GM12891 (cell line): Measurements from ENCODE around the gene PZP.
"Not testable (repeated sequence)": the region's sequence is repeated elsewhere in the genome, so short reads cannot be mapped to it uniquely, and the experiment has no call there.

Experiments used
- DNase-seq: peaks from one replicate; pipeline ENCODE4 v3.0.0; 2011; ENCODE audit warnings: low spot score; ENCODE audit not compliant: insufficient read length
- FAIRE-seq: peaks from 2 replicates; lab custom pipeline; 2011; peaks lifted over from hg19 to GRCh38; lab: Jason Lieb, UNC
- PAX5 ChIP-seq: IDR thresholded peaks from 2 replicates; pipeline ENCODE4 v1.6.1; 2011; ENCODE audit warnings: low read length, moderate library complexity, mild to moderate bottlenecking; ENCODE audit not compliant: insufficient read depth, severe bottlenecking
- POLR2A ChIP-seq: IDR thresholded peaks from 2 replicates; pipeline ENCODE4 v1.6.1; 2011; ENCODE audit warnings: low read depth, low read length, control low read depth
- POLR2AphosphoS5 ChIP-seq: IDR thresholded peaks from 2 replicates; pipeline ENCODE4 v1.6.1; 2011; ENCODE audit warnings: low read depth, low read length, control low read depth
- POU2F2 ChIP-seq: IDR thresholded peaks from 2 replicates; pipeline ENCODE4 v1.6.1; 2011; ENCODE audit warnings: low read depth, mild to moderate bottlenecking, control low read depth, low read length, moderate library complexity
- SPI1 ChIP-seq: IDR thresholded peaks from 2 replicates; pipeline ENCODE4 v1.6.1; 2011; ENCODE audit warnings: low read depth, low read length, control low read depth
- TAF1 ChIP-seq: IDR thresholded peaks from 2 replicates; pipeline ENCODE4 v1.6.1; 2011; ENCODE audit warnings: low read depth, low read length, control low read depth

The PZP gene

DNA sequence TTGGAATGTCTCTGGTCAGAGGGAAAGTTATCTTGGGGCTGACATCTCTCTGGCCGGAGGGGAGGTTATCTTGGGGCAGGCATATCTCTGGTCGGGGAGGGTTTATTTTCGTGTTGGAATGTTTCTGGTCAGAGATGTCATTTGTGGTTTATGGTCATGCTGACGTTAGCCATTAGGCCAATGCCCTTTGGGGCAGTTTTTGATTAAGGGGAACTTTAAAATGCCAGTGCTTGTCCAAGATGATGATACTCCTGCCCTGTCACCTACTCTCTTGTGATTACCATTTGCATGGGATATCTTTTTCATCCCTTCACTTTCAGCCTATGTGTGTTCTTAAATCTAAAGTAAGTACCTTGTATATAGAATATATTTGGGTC is 63.5 kb downstream of the PZP start:
- no peak for DNase-seq
- FAIRE-seq = no peak
- no peak for TF ChIP-seq SPI1
- TF ChIP-seq TAF1 = no peak
- TF ChIP-seq POU2F2 = no peak
- no peak for TF ChIP-seq PAX5
- TF ChIP-seq POLR2AphosphoS5 = no peak
- no peak for TF ChIP-seq POLR2A

DNA sequence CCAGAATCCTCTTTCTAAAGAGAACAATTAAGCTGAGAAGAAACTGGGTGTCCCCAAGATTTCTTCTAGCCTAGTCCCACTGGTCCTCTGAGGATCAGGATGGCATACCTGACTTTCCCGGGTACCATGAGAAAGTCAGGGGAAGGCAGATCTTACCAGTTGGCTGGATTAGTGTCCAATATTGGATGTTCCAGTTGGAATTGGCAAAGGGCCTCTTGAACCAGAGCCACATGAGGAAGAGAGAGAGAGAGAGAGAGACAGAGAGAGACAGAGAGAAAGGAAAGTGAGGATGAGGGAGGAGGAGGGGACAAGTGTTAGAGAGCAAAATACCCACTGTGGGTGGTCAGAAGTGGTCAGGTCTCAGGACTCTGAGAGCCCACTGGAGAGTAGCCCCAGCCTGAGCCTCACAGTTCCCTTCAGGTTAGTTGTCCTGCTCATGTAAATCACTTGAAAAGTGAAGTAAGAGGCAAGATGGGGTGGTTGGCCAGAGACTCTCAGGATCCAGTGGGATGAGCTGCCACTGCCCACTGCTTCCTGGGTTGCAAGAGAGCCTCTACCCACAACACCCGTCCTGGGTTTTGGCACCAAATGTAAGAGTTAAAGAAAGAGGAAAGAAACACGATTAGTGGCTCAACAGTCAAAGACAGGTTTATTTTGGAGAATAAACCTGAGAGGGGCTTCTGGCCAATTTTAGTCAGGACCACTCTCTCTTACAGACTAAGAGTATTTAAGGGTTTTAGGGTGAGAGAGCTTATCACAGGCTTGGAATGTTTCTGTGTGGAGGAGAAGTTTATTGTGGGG is 64.1 kb downstream of the PZP start:
- TF ChIP-seq SPI1 = no peak
- no peak for TF ChIP-seq PAX5
- TF ChIP-seq TAF1 = no peak
- no peak for FAIRE-seq
- DNase-seq = no peak

GRCh38 chr12:9143137-9143536 is 65.1 kb downstream of the PZP start:
- no peak for FAIRE-seq

GRCh38 chr12:9139588-9140290 is 68.5 kb downstream of the PZP start:
- not testable (repeated sequence) for FAIRE-seq, DNase-seq

More at GRCh38 chr12:9143137-9143536, 65.1 kb downstream of the PZP start:
- no peak for DNase-seq
- no peak for TF ChIP-seq POLR2AphosphoS5
- no peak for TF ChIP-seq POU2F2
- TF ChIP-seq PAX5 = no peak
- TF ChIP-seq SPI1 = no peak

DNA sequence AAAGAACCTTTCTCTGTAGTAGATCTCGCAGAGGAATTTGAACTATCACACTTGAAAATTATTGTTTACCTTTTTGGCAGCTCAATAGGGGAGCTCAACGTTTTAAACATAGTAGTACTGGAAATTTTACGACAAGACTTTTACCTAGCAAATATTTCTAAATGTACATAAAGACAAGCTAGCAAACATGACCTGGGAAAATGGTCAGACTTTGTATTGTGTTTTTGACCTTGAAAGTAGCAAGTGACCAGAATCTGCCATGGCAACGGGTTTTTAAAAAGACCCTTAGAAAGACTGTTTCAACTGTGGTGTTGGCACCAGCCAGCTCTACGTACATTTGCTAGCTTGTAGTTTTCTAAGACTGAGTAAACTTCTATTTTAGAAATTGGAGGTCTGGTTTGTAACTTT is 72.3 kb downstream of the PZP start:
- no peak for TF ChIP-seq PAX5
- no peak for TF ChIP-seq POU2F2
- TF ChIP-seq POLR2A = no peak
- TF ChIP-seq SPI1 = no peak
- no peak for TF ChIP-seq POLR2AphosphoS5
- TF ChIP-seq TAF1 = no peak
- FAIRE-seq = no peak
- DNase-seq = no peak

DNA sequence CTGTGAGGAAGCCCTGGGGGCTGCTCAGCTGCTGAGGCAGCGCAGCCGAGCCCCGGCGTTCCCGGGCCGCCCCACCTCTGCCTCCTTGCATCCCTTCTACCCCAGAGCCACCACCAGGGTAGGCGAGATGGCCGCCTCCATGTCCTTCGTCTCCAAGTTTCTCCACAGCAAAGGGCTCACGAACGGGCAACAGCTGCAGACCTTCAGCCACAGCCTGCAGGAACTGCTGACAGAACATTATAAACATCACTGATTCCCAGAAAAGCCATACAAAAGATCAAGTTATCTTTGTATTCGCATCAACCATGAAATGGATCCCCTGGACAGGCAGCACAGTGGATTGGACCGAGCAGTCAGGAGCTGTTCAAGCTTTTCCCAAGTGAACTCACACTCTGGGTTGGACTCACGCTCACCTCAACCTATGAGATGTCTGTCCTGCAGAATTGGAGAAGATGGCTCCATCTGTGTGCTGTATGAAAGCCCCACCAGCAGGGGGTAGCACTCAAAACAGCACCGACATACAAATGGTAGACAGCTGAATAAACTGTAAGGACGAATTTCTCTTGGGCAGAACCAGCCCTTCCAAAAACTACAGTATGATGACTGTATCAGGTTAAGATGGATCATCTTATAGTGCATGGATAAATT is 73.1 kb downstream of the PZP start:
- no peak for TF ChIP-seq POLR2A
- no peak for TF ChIP-seq SPI1
- no peak for TF ChIP-seq TAF1
- TF ChIP-seq PAX5 = no peak
- TF ChIP-seq POLR2AphosphoS5 = no peak
- no peak for TF ChIP-seq POU2F2
- FAIRE-seq (no peak), DNase-seq (no peak)

DNA sequence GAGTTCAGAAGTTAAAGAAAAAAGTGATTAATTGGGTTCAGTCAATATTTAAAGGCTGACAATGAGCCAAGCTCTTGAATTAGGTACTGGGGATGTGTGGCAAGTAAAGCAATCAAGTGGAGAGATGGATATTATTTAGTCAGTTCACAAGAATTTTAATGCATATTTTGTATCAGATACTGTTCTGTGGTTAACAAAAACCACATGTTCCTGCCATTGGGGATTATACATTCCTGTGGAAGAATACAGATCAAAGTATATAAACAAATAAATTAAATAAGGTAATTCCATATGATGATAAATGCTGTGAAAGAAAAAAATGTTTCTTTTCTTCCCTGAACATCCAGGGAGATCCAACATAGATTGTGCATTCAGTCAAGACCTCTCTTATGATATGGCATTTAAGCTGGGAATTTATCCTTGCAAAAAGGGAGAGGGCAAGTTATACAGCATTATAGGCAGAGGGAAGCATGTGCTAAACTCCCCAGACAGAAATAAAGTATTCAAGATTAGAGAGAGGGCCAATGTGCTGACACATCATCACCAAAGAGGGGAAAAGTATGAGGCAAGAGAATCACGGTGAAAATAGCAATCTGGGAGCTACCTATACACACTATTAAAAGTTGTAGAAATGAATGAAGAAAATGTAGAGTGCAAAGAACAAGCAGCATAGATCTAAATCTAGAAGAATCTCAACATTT is 74.8 kb downstream of the PZP start:
- TF ChIP-seq TAF1 (no peak), POLR2AphosphoS5 (no peak), POU2F2 (no peak), PAX5 (no peak), POLR2A (no peak), SPI1 (no peak)
- no peak for DNase-seq
- no peak for FAIRE-seq

- FAIRE-seq (no peak), DNase-seq (no peak)
Observed at GRCh38 chr12:9132008-9132535, 76.1 kb downstream of the PZP start.

GRCh38 chr12:9130244-9130643 is 78.0 kb downstream of the PZP start:
- no peak for TF ChIP-seq POU2F2
- no peak for TF ChIP-seq POLR2AphosphoS5
- no peak for TF ChIP-seq TAF1
- no peak for TF ChIP-seq PAX5
- no peak for TF ChIP-seq POLR2A
- no peak for TF ChIP-seq SPI1
- DNase-seq (no peak), FAIRE-seq (peak; percentile 62)

More at GRCh38 chr12:9132008-9132535, 76.1 kb downstream of the PZP start:
- TF ChIP-seq POU2F2 = no peak
- no peak for TF ChIP-seq SPI1
- TF ChIP-seq POLR2AphosphoS5 = no peak
- no peak for TF ChIP-seq POLR2A
- no peak for TF ChIP-seq PAX5
- TF ChIP-seq TAF1 = no peak
